Hepatocyte (in vitro differentiated cells): ENCODE measurements around the gene DBN1. TPM values are rescaled to one million over a fixed set of nuclear protein-coding genes. Genes with fewer than 3 reads are reported as not detected.

Experiments
- DNase-seq: peaks from one replicate; pipeline ENCODE4 v3.0.0-alpha.2; 2016; ENCODE audit warnings: low spot score
- H2AFZ ChIP-seq: fragments of 200-600 bp; sonication (generic); 2 replicates; pipeline ENCODE4 v1.6.0; 2016; ENCODE audit warnings: antibody characterized with exemption, mild to moderate bottlenecking
- H3K27ac ChIP-seq: fragments of 200-600 bp; sonication (generic); 2 replicates; pipeline ENCODE4 v1.5.1; 2016; ENCODE audit warnings: mild to moderate bottlenecking
- H3K27me3 ChIP-seq: fragments of 200-600 bp; sonication (generic); 2 replicates; pipeline ENCODE4 v1.6.1; 2016
- H3K36me3 ChIP-seq: fragments of 200-600 bp; sonication (generic); replicated peaks from 2 replicates; pipeline ENCODE4 v1.5.1; 2016; ENCODE audit warnings: low read depth; ENCODE audit not compliant: insufficient read depth
- H3K4me1 ChIP-seq: fragments of 200-600 bp; sonication (generic); 2 replicates; pipeline ENCODE4 v1.5.1; 2016; ENCODE audit warnings: mild to moderate bottlenecking, moderate library complexity; ENCODE audit not compliant: insufficient read depth
- H3K4me2 ChIP-seq: fragments of 200-600 bp; sonication (generic); 2 replicates; pipeline ENCODE4 v1.6.0; 2016
- H3K4me3 ChIP-seq: fragments of 200-600 bp; sonication (generic); 2 replicates; pipeline ENCODE4 v1.5.1; 2016; ENCODE audit warnings: mild to moderate bottlenecking
- H3K79me2 ChIP-seq: fragments of 200-600 bp; sonication (generic); 2 replicates; pipeline ENCODE4 v1.6.0; 2017; ENCODE audit warnings: mild to moderate bottlenecking
- H3K9me2 ChIP-seq: fragments of 200-600 bp; sonication (generic); replicated peaks from 2 replicates; pipeline ENCODE4 v1.6.0; 2017; ENCODE audit warnings: mild to moderate bottlenecking; ENCODE audit not compliant: insufficient read depth
- H3K9me3 ChIP-seq: fragments of 200-600 bp; sonication (generic); 2 replicates; pipeline ENCODE4 v1.5.1; 2016; ENCODE audit warnings: low read depth, mild to moderate bottlenecking
- H4K20me1 ChIP-seq: fragments of 200-600 bp; sonication (generic); 2 replicates; pipeline ENCODE4 v1.6.0; 2016; ENCODE audit warnings: mild to moderate bottlenecking; ENCODE audit not compliant: insufficient read depth, poor library complexity, severe bottlenecking
- EZH2 ChIP-seq: fragments of 200-600 bp; sonication (generic); IDR thresholded peaks from 2 replicates; pipeline ENCODE4 v1.6.1; 2016; ENCODE audit warnings: antibody characterized with exemption, mild to moderate bottlenecking, borderline replicate concordance
- EZH2phosphoT487 ChIP-seq: fragments of 200-600 bp; sonication (generic); IDR thresholded peaks from one replicate; pipeline ENCODE4 v1.6.1; 2018; ENCODE audit warnings: antibody characterized with exemption, mild to moderate bottlenecking, low read depth, moderate library complexity; ENCODE audit not compliant: unreplicated experiment, severe bottlenecking
- WGBS: methylation state at CpG from one replicate; pipeline ENCODE4 v1.1.6; 2016; ENCODE audit warnings: low lambda C conversion rate; ENCODE audit errors: missing lambda C conversion rate; 5-methylcytosine and 5-hydroxymethylcytosine counted together
- polyA plus RNA-seq: library from polyadenylated mRNA; unstranded; fragments of >200 nt; fragmentation: Nextera tagmentation; extraction: Ambion mirVana; gene quantifications from 2 replicates; pipeline ENCODE4 v1.2.1, GENCODE V29; 2016
- total RNA-seq: library from RNA; depleted of rRNA; stranded (reverse); fragments of >200 nt; gene quantifications from 2 replicates; pipeline ENCODE4 v1.2.3, GENCODE V29; 2014
- TF ChIP-seq, protein P1 (sequence below): fragments of 200-600 bp; sonication (generic); IDR thresholded peaks from 2 replicates; pipeline ENCODE4 v1.5.1; 2016; ENCODE audit warnings: antibody characterized with exemption, mild to moderate bottlenecking; ENCODE audit not compliant: poor library complexity

The DBN1 gene
- total and polyA plus RNA-seq, 2 experiments from 2014 or later = 107 to 122 TPM

DNA sequence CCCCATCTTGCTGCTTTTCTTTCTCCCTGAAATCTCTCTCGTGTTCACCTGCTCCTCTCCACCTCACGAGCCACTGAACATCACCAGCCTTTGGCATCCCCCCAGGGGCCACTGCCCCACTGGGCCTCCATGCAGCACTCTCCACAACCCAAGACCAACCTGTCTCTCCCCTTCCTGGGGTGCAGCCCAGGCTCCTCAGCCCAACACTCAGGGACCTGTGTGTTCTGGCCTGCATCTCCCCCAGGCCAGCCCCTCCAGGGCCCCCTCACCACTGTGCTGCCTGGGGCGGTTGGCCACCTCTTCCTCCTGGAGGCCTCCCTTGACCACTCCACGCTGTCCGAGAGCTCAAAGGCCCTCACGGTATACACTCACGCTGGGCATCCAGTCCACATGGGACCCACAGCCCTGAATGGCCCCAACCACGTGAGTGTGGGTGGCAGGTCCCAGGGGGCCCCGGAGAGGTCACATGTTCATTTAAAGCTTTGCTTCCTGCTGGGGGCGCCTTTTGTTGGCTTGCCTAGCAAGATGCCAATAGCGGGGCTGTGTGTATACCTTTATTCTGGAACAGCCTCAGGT is 36.6 kb upstream of the DBN1 start:
- Histone ChIP-seq H3K9me3 (no peaks in the 10 kb centered on the region), H2AFZ (no peak overlapping the region), H3K4me3 (no peak overlapping the region), H3K27ac (no peak overlapping the region), H4K20me1 (no peaks in the 10 kb centered on the region), H3K4me1 (no peaks in the 10 kb centered on the region), H3K36me3 (no peaks in the 10 kb centered on the region), H3K79me2 (peaks cover under 1% of the 10 kb centered on the region), H3K27me3 (no peaks in the 10 kb centered on the region), H3K4me2 (no peak overlapping the region), H3K9me2 (no peaks in the 10 kb centered on the region)
- no peak for DNase-seq
- 91% methylated on average over 11 of the region's 11 CpGs for WGBS
- no peak for TF ChIP-seq EZH2phosphoT487
- TF ChIP-seq, protein P1, sequence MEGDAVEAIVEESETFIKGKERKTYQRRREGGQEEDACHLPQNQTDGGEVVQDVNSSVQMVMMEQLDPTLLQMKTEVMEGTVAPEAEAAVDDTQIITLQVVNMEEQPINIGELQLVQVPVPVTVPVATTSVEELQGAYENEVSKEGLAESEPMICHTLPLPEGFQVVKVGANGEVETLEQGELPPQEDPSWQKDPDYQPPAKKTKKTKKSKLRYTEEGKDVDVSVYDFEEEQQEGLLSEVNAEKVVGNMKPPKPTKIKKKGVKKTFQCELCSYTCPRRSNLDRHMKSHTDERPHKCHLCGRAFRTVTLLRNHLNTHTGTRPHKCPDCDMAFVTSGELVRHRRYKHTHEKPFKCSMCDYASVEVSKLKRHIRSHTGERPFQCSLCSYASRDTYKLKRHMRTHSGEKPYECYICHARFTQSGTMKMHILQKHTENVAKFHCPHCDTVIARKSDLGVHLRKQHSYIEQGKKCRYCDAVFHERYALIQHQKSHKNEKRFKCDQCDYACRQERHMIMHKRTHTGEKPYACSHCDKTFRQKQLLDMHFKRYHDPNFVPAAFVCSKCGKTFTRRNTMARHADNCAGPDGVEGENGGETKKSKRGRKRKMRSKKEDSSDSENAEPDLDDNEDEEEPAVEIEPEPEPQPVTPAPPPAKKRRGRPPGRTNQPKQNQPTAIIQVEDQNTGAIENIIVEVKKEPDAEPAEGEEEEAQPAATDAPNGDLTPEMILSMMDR = no peak
- TF ChIP-seq EZH2 = no peak

DNA sequence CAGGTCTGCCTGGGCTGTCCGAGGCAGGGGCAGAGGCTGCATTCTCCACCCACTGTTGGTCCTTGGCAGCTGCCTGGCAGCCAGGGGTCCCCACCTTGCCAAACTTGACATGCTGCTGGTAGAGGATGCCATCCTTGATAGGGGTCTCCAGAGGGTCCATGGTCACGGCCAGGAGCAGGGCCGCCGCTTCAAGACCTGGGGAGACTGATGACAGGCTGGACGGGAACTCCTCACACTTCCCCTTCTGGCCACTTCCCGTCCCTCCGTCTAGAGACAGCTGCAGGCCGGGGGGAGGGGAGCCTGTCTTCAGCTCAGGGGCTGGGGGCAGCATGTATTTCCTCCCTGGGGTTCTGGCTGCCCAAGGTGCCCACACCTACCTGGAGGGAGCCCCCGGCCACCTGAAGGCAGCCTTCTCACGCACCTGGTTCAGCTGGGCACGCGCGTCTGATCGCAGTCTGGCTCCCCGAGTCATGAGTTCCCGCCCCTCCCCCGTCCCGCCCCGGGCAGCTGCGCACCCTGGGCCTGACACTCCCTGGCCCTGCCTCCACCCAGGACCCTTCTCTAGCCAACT is 36.0 kb upstream of the DBN1 start, which contains the start of gene DOK3:
Gene DOK3, minus strand, starts transcription at position 446 of the 571 bp plus-strand sequence. Its CDS starts 286 bp downstream, at position 160.
- TF ChIP-seq, protein P1 = no peak
- H3K27me3 ChIP-seq = no peaks in the 10 kb centered on the region
- no peak within 1 kb of the TSS for H3K4me3 ChIP-seq
- no peaks in the 10 kb centered on the region for H3K36me3 ChIP-seq
- H3K79me2 ChIP-seq = no peaks in the 10 kb centered on the region
- H3K9me3 ChIP-seq = no peaks in the 10 kb centered on the region
- DNase-seq = no peak
- WGBS = 76% methylated on average over 9 of the region's 20 CpGs
- H2AFZ ChIP-seq = no peak within 1 kb of the TSS
- no peaks in the 10 kb centered on the region for H3K9me2 ChIP-seq
- H3K27ac ChIP-seq = no peak within 1 kb of the TSS
- H4K20me1 ChIP-seq = no peaks in the 10 kb centered on the region
- H3K4me2 ChIP-seq = no peak within 1 kb of the TSS
- H3K4me1 ChIP-seq = no peaks in the 10 kb centered on the region

DNA sequence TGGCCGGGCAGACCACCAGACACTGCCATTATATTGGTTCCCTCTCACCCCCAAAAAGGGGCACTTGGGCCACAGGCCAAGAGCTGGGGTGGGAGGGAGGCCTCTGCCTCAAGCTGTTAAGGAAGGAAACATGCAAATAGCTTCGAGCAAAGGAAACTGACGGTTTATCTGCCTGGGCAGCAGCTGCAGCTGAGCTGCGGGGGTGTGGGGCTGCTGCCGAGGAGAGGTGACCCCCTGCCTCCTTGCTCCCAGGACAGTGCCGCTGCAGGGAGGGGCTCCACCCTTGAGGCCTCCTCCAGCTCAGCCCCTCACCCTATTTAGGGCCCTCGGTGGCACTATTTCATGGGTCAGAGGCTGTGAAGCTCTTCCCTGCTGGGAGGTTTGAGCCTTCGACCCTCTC is 35.4 kb upstream of the DBN1 start:
- Histone ChIP-seq H3K36me3 (no peaks in the 10 kb centered on the region), H3K4me3 (no peak overlapping the region), H3K4me1 (no peaks in the 10 kb centered on the region), H3K4me2 (no peak overlapping the region), H3K79me2 (no peaks in the 10 kb centered on the region), H3K27me3 (no peaks in the 10 kb centered on the region), H3K9me3 (no peaks in the 10 kb centered on the region), H3K9me2 (no peaks in the 10 kb centered on the region), H4K20me1 (no peaks in the 10 kb centered on the region), H2AFZ (no peak overlapping the region), H3K27ac (no peak overlapping the region)
- 86% methylated on average over 8 of the region's 8 CpGs for WGBS
- no peak for DNase-seq
- TF ChIP-seq EZH2phosphoT487 (no peak), EZH2 (no peak)
- TF ChIP-seq, protein P1 = no peak
